ENCODE results near the gene CACNG4.
"Not testable (repeated sequence)": the region's sequence is repeated elsewhere in the genome, so short reads cannot be mapped to it uniquely, and the experiment has no call there.

CACNG4 gene

DNA sequence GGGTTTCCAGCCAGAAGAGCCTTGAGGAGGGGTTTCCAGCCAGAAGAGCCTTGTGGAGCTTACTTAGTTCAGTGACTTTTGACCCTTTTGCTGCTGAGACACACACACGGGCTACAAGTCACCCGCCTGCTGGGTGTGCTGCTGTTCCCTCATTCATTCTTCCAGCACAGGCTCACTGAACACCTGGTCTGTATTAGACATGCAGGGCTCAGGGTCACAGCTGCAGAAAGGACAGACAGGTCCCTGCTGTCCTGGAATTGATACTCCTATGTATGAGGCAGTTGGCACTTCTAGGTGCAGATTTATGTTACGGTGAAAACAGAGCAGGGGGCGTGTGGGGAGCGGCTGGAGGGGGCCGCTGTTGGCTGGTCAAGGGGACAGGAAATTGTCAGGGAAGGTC is 6.8 kb downstream of the CACNG4 start:
- Histone ChIP-seq H3F3A (ENCODE audit: control insufficient read depth, insufficient read depth) (no peaks in the 10 kb centered on the region), H3K4me2 (ENCODE audit: low read length) (no peak overlapping the region), H3K27ac (ENCODE audit: low read depth, low read length) (no peak overlapping the region), H3K9me3 (ENCODE audit: control insufficient read depth, insufficient read depth, low read length) (no peaks in the 10 kb centered on the region), H3K79me2 (ENCODE audit: control insufficient read depth, low read length) (no peaks in the 10 kb centered on the region), H3K27me3 (ENCODE audit: control insufficient read depth, low read length) (peaks cover 29% of the 10 kb centered on the region), H3K4me1 (ENCODE audit: control insufficient read depth, low read length) (0 out of 2 replicates have a peak, but pooled peaks cover under 1% of the 10 kb centered on the region), H3K9me2 (replicated peaks; ENCODE audit: control insufficient read depth, low read length) (no peaks in the 10 kb centered on the region), H3K4me3 (ENCODE audit: low read length) (no peak overlapping the region), H3K36me3 (ENCODE audit: control insufficient read depth, low read length) (no peaks in the 10 kb centered on the region), H4K20me1 (ENCODE audit: control insufficient read depth, insufficient read depth, low read depth, low read length) (no peaks in the 10 kb centered on the region)
- no peak for TF ChIP-seq EZH2phosphoT487 (IDR thresholded peaks at IDR 0.05; ENCODE audit: borderline replicate concordance, low read length)
- TF ChIP-seq, protein P1, sequence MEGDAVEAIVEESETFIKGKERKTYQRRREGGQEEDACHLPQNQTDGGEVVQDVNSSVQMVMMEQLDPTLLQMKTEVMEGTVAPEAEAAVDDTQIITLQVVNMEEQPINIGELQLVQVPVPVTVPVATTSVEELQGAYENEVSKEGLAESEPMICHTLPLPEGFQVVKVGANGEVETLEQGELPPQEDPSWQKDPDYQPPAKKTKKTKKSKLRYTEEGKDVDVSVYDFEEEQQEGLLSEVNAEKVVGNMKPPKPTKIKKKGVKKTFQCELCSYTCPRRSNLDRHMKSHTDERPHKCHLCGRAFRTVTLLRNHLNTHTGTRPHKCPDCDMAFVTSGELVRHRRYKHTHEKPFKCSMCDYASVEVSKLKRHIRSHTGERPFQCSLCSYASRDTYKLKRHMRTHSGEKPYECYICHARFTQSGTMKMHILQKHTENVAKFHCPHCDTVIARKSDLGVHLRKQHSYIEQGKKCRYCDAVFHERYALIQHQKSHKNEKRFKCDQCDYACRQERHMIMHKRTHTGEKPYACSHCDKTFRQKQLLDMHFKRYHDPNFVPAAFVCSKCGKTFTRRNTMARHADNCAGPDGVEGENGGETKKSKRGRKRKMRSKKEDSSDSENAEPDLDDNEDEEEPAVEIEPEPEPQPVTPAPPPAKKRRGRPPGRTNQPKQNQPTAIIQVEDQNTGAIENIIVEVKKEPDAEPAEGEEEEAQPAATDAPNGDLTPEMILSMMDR (IDR thresholded peaks at IDR 0.05; ENCODE audit: low read depth, low read length, poor library complexity, severe bottlenecking), result no peak

DNA sequence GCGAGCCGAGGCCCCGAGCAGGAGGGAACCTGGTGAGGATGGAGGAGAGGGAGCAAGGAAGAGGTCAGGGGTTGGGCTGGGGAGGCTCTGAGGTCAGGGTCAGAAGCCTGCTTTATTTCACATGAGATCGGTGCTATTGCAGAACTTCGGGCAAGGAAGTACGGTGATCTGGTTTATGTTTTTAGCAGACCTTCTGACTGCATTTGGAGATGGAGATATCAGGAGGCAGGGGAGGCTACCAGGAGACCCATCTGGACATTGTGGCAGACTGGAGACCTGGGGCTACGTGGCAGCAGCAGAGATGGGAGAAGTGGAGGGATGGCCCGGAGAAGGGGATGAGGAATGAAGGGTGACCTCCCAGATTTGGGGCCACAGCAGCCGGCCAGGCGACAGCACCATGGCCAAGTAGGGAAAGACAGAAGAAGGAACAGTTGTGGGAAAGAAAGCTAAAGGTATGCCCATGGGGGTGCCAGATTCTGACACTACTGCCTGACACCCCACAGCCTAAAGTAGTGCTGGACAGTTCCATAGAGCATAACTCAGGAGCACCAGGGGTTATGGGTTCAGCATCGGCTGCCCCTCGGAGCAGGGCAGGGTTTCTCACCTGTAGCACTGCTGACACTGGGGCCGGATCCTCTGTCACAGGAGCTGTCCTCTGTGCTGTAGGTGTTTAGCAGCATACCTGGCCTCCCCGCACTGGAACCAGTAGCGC is 7.4 kb downstream of the CACNG4 start:
- no peaks in the 10 kb centered on the region for H3K9me3 ChIP-seq (ENCODE audit: control insufficient read depth, insufficient read depth, low read length)
- H3K9me2 ChIP-seq (replicated peaks; ENCODE audit: control insufficient read depth, low read length), result no peaks in the 10 kb centered on the region
- H3K4me3 ChIP-seq (ENCODE audit: low read length), result no peak overlapping the region
- H3K79me2 ChIP-seq (ENCODE audit: control insufficient read depth, low read length), result no peaks in the 10 kb centered on the region
- no peak overlapping the region for H3K4me2 ChIP-seq (ENCODE audit: low read length)
- H3F3A ChIP-seq (ENCODE audit: control insufficient read depth, insufficient read depth), result no peaks in the 10 kb centered on the region
- no peaks in the 10 kb centered on the region for H3K36me3 ChIP-seq (ENCODE audit: control insufficient read depth, low read length)
- H3K27ac ChIP-seq (ENCODE audit: low read depth, low read length), result no peak overlapping the region
- no peak for TF ChIP-seq EZH2phosphoT487 (IDR thresholded peaks at IDR 0.05; ENCODE audit: borderline replicate concordance, low read length)
- TF ChIP-seq, protein P1 (IDR thresholded peaks at IDR 0.05; ENCODE audit: low read depth, low read length, poor library complexity, severe bottlenecking), result no peak
- peaks cover 29% of the 10 kb centered on the region for H3K27me3 ChIP-seq (ENCODE audit: control insufficient read depth, low read length)
- H4K20me1 ChIP-seq (ENCODE audit: control insufficient read depth, insufficient read depth, low read depth, low read length), result no peaks in the 10 kb centered on the region
- no peaks in the 10 kb centered on the region for H3K4me1 ChIP-seq (ENCODE audit: control insufficient read depth, low read length)

DNA sequence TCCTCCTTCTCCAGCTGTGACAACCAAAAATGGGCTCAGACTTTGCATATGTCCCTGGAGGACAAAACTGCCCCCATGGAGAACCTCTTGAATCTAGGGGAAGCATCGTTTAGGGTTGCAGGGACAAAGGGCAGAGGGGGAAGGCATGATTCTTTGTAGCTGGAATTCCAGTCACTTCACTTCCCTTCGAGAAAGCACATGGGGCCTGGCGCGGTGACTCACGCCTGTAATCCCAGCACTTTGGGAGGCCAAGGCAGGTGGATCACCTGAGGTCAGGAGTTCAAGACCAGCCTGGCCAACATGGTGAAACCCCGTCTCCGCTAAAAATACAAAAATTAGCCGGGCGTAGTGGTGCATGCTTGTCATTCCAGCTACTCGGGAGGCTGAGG is 7.9 kb downstream of the CACNG4 start:
- H3K27ac ChIP-seq (ENCODE audit: low read depth, low read length); H3K9me2 ChIP-seq (replicated peaks; ENCODE audit: control insufficient read depth, low read length); H3K36me3 ChIP-seq (ENCODE audit: control insufficient read depth, low read length); H3K4me1 ChIP-seq (ENCODE audit: control insufficient read depth, low read length); H4K20me1 ChIP-seq (ENCODE audit: control insufficient read depth, insufficient read depth, low read depth, low read length); H3K4me2 ChIP-seq (ENCODE audit: low read length); H3K79me2 ChIP-seq (ENCODE audit: control insufficient read depth, low read length); H3K9me3 ChIP-seq (ENCODE audit: control insufficient read depth, insufficient read depth, low read length); H3K4me3 ChIP-seq (ENCODE audit: low read length); H3F3A ChIP-seq (ENCODE audit: control insufficient read depth, insufficient read depth): not testable (repeated sequence)
- peaks cover 25% of the 10 kb centered on the region for H3K27me3 ChIP-seq (ENCODE audit: control insufficient read depth, low read length)

DNA sequence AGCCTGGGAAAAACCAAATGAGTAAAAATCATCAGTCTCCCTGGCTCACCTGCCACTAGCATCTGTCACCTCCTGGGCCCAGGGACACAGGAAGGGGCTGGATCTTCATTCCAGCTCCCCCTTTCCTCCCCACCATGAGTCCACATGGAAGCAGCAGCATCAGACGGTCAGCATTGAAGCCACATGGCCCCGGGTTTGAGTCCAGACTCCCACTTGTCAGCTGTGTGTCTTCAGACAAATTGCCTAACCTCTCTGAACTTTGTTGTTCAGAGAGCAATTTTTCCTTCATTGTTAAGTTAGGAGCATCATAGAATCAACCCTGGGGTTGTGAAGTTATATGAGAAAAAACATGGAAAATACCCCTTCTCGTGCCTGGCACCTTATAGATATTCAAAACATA is 10.7 kb downstream of the CACNG4 start:
- H3K9me2 ChIP-seq (replicated peaks; ENCODE audit: control insufficient read depth, low read length), result no peaks in the 10 kb centered on the region
- no peaks in the 10 kb centered on the region for H3F3A ChIP-seq (ENCODE audit: control insufficient read depth, insufficient read depth)
- H3K79me2 ChIP-seq (ENCODE audit: control insufficient read depth, low read length), result no peaks in the 10 kb centered on the region
- no peak overlapping the region for H3K4me3 ChIP-seq (ENCODE audit: low read length)
- no peaks in the 10 kb centered on the region for H3K4me1 ChIP-seq (ENCODE audit: control insufficient read depth, low read length)
- TF ChIP-seq EZH2phosphoT487 (IDR thresholded peaks at IDR 0.05; ENCODE audit: borderline replicate concordance, low read length), result no peak
- TF ChIP-seq, protein P1 (IDR thresholded peaks at IDR 0.05; ENCODE audit: low read depth, low read length, poor library complexity, severe bottlenecking), result no peak
- no peaks in the 10 kb centered on the region for H3K9me3 ChIP-seq (ENCODE audit: control insufficient read depth, insufficient read depth, low read length)
- no peaks in the 10 kb centered on the region for H3K36me3 ChIP-seq (ENCODE audit: control insufficient read depth, low read length)
- no peak overlapping the region for H3K27ac ChIP-seq (ENCODE audit: low read depth, low read length)
- H4K20me1 ChIP-seq (ENCODE audit: control insufficient read depth, insufficient read depth, low read depth, low read length), result no peaks in the 10 kb centered on the region
- peaks cover 23% of the 10 kb centered on the region; the same call in 1 of the 2 replicates for H3K27me3 ChIP-seq (ENCODE audit: control insufficient read depth, low read length)
- H3K4me2 ChIP-seq (ENCODE audit: low read length), result no peak overlapping the region
